ENCODE measurements around the gene TRIP12.
"Not testable (repeated sequence)": the region's sequence is repeated elsewhere in the genome, so short reads cannot be mapped to it uniquely, and the experiment has no call there.

Gene TRIP12

GRCh38 chr2:229874647-229875046 lies 47.2 kb downstream of the TRIP12 start:
- DNase-seq (ENCODE audit: low spot score): no peak

GRCh38 chr2:229873123-229873581 lies 48.7 kb downstream of the TRIP12 start:
- no peak for DNase-seq (ENCODE audit: low spot score)

- no peak for DNase-seq (ENCODE audit: low spot score)
Measured at GRCh38 chr2:229870903-229871656, 50.7 kb downstream of the TRIP12 start.

GRCh38 chr2:229869226-229869625 lies 52.6 kb downstream of the TRIP12 start:
- DNase-seq (ENCODE audit: low spot score): no peak

GRCh38 chr2:229868794-229869193 lies 53.0 kb downstream of the TRIP12 start:
- DNase-seq (ENCODE audit: low spot score): no peak

GRCh38 chr2:229865033-229865432 lies 56.8 kb downstream of the TRIP12 start:
- DNase-seq (ENCODE audit: low spot score): no peak

GRCh38 chr2:229861431-229861830 lies 60.4 kb downstream of the TRIP12 start:
- no peak for DNase-seq (ENCODE audit: low spot score)

- no peak for DNase-seq (ENCODE audit: low spot score)
Measured at GRCh38 chr2:229860334-229860733, 61.5 kb downstream of the TRIP12 start.

GRCh38 chr2:229858351-229858750 lies 63.5 kb downstream of the TRIP12 start:
- no peak for DNase-seq (ENCODE audit: low spot score)

GRCh38 chr2:229857634-229858033 lies 64.2 kb downstream of the TRIP12 start:
- no peak for DNase-seq (ENCODE audit: low spot score)

- DNase-seq (ENCODE audit: low spot score): no peak
Measured at GRCh38 chr2:229856413-229856812, 65.4 kb downstream of the TRIP12 start.

GRCh38 chr2:229855116-229855515 lies 66.7 kb downstream of the TRIP12 start:
- DNase-seq (ENCODE audit: low spot score): no peak

- DNase-seq (ENCODE audit: low spot score): no peak
Measured at GRCh38 chr2:229852565-229852964, 69.2 kb downstream of the TRIP12 start.

- DNase-seq (ENCODE audit: low spot score): no peak
Measured at GRCh38 chr2:229851870-229852269, 69.9 kb downstream of the TRIP12 start.

GRCh38 chr2:229850355-229851275 lies 71.2 kb downstream of the TRIP12 start:
- DNase-seq (ENCODE audit: low spot score): not testable (repeated sequence)

- no peak for DNase-seq (ENCODE audit: low spot score)
Measured at GRCh38 chr2:229849073-229849472, 72.7 kb downstream of the TRIP12 start.

GRCh38 chr2:229843613-229844012 lies 78.2 kb downstream of the TRIP12 start:
- no peak for DNase-seq (ENCODE audit: low spot score)

GRCh38 chr2:229838729-229839128 lies 83.1 kb downstream of the TRIP12 start:
- DNase-seq (ENCODE audit: low spot score): no peak

GRCh38 chr2:229836847-229837246 lies 85.0 kb downstream of the TRIP12 start:
- DNase-seq (ENCODE audit: low spot score): no peak

GRCh38 chr2:229835596-229836283 lies 86.1 kb downstream of the TRIP12 start:
- no peak for DNase-seq (ENCODE audit: low spot score)

- DNase-seq (ENCODE audit: low spot score): not testable (repeated sequence)
Measured at GRCh38 chr2:229834368-229834767, 87.4 kb downstream of the TRIP12 start.

- DNase-seq (ENCODE audit: low spot score): no peak
Measured at GRCh38 chr2:229832510-229832898, 89.3 kb downstream of the TRIP12 start.
